ENCODE data around the gene ING1.
"Not testable (repeated sequence)": the region's sequence is repeated elsewhere in the genome, so short reads cannot be mapped to it uniquely, and the experiment has no call there.

The ING1 gene

GRCh38 chr13:110713642-110713952 is at the start of gene ING1:
Gene ING1 (plus strand): TSS chr13:110713700. CDS start chr13:110714150, 450 bp downstream.
- DNase-seq = no peak

- DNase-seq = no peak
Measured at GRCh38 chr13:110664041-110664440, 49.5 kb upstream of the ING1 start.

GRCh38 chr13:110664673-110665072 is 48.8 kb upstream of the ING1 start:
- DNase-seq = no peak

GRCh38 chr13:110665491-110666254 is 47.8 kb upstream of the ING1 start:
- DNase-seq = no peak

GRCh38 chr13:110666255-110666533 is 47.3 kb upstream of the ING1 start:
- no peak for DNase-seq

- no peak for DNase-seq
Measured at GRCh38 chr13:110669036-110669435, 44.5 kb upstream of the ING1 start.

- DNase-seq = not testable (repeated sequence)
Measured at GRCh38 chr13:110669814-110670213, 43.7 kb upstream of the ING1 start.

- DNase-seq = no peak
Measured at GRCh38 chr13:110676595-110677587, 36.6 kb upstream of the ING1 start.

- no peak for DNase-seq
Measured at GRCh38 chr13:110677731-110678545, 35.6 kb upstream of the ING1 start.

- no peak for DNase-seq
Measured at GRCh38 chr13:110680852-110681251, 32.6 kb upstream of the ING1 start.

- no peak for DNase-seq
Measured at GRCh38 chr13:110681868-110682550, 31.5 kb upstream of the ING1 start.

GRCh38 chr13:110682746-110683145 is 30.8 kb upstream of the ING1 start:
- DNase-seq = no peak

- DNase-seq = no peak
Measured at GRCh38 chr13:110683203-110683883, 30.2 kb upstream of the ING1 start.

- DNase-seq = no peak
Measured at GRCh38 chr13:110683921-110684320, 29.6 kb upstream of the ING1 start.

- no peak for DNase-seq
Measured at GRCh38 chr13:110684388-110685056, 29.0 kb upstream of the ING1 start.

- no peak for DNase-seq
Measured at GRCh38 chr13:110685305-110686020, 28.0 kb upstream of the ING1 start.

GRCh38 chr13:110687736-110688135 is 25.8 kb upstream of the ING1 start:
- no peak for DNase-seq

GRCh38 chr13:110689041-110689440 is 24.5 kb upstream of the ING1 start:
- DNase-seq = no peak

- no peak for DNase-seq
Measured at GRCh38 chr13:110689711-110690110, 23.8 kb upstream of the ING1 start.

- no peak for DNase-seq
Measured at GRCh38 chr13:110690516-110690915, 23.0 kb upstream of the ING1 start.

- not testable (repeated sequence) for DNase-seq
Measured at GRCh38 chr13:110695774-110696173, 17.7 kb upstream of the ING1 start.

All from bone marrow (tissue), 2 donors.